ENCODE data around the gene FADS3. TPM values are rescaled to one million over a fixed set of nuclear protein-coding genes. Genes with fewer than 3 reads are reported as not detected.
A peak's percentile ranks its signal among the peaks of the same experiment; 100 is the strongest.

The FADS3 gene
- total and polyA plus RNA-seq, 9 of the 15 experiments (the other 6 are each of a cell fraction or from before 2014, with no cell fraction given): 0.97 to 148 (median 92.7) TPM

- H3K27ac ChIP-seq (ENCODE audit: extremely low read depth, low read depth, low read length): peak overlapping the region; percentile 100
- BruUV-seq (replicated peaks): no TSS peak
- H3K4me3 ChIP-seq: no peak overlapping the region
- ChIA-PET POLR2A (interaction anchor here (1.2 to 2.3 kb wide), 5 partner anchors 9 to 21 kb away, joined by 3 to 8 read pairs (median 7); no protein-coding TSS in a partner anchor), CTCF (ENCODE audit: low intra/inter-chr PET ratio) (no interaction called here)
- H2AFZ ChIP-seq (ENCODE audit: low read depth, low read length): no peak overlapping the region
- no peaks in the 10 kb centered on the region for H4K20me1 ChIP-seq (replicated peaks; ENCODE audit: control insufficient read depth, insufficient read depth, low read length)
- no peaks in the 10 kb centered on the region for H3K27me3 ChIP-seq (ENCODE audit: control insufficient read depth in 2 of 2, insufficient read depth in 2 of 2, low read length in 2 of 2)
- TF ChIP-seq, protein P1, sequence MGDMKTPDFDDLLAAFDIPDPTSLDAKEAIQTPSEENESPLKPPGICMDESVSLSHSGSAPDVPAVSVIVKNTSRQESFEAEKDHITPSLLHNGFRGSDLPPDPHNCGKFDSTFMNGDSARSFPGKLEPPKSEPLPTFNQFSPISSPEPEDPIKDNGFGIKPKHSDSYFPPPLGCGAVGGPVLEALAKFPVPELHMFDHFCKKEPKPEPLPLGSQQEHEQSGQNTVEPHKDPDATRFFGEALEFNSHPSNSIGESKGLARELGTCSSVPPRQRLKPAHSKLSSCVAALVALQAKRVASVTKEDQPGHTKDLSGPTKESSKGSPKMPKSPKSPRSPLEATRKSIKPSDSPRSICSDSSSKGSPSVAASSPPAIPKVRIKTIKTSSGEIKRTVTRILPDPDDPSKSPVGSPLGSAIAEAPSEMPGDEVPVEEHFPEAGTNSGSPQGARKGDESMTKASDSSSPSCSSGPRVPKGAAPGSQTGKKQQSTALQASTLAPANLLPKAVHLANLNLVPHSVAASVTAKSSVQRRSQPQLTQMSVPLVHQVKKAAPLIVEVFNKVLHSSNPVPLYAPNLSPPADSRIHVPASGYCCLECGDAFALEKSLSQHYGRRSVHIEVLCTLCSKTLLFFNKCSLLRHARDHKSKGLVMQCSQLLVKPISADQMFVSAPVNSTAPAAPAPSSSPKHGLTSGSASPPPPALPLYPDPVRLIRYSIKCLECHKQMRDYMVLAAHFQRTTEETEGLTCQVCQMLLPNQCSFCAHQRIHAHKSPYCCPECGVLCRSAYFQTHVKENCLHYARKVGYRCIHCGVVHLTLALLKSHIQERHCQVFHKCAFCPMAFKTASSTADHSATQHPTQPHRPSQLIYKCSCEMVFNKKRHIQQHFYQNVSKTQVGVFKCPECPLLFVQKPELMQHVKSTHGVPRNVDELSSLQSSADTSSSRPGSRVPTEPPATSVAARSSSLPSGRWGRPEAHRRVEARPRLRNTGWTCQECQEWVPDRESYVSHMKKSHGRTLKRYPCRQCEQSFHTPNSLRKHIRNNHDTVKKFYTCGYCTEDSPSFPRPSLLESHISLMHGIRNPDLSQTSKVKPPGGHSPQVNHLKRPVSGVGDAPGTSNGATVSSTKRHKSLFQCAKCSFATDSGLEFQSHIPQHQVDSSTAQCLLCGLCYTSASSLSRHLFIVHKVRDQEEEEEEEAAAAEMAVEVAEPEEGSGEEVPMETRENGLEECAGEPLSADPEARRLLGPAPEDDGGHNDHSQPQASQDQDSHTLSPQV (IDR thresholded peaks at IDR 0.05): peak; percentile 14
- TF ChIP-seq, protein P2, sequence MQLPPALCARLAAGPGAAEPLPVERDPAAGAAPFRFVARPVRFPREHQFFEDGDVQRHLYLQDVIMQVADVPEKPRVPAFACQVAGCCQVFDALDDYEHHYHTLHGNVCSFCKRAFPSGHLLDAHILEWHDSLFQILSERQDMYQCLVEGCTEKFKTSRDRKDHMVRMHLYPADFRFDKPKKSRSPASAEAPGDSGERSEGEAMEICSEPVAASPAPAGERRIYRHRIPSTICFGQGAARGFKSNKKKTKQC (CRISPR knock-in tag; IDR thresholded peaks at IDR 0.05): 0 out of 2 replicates have a peak, but pooled peaks have one; percentile 11
- TF ChIP-seq GATAD2B (IDR thresholded peaks at IDR 0.05; ENCODE audit: borderline replicate concordance): no peak
- no peak for TF ChIP-seq JUNB (CRISPR knock-in tag; conservative IDR thresholded peaks at IDR 0.05)
- no peak for TF ChIP-seq ZNF316 (IDR thresholded peaks at IDR 0.05)
- no peak for TF ChIP-seq THAP12 (CRISPR knock-in tag; IDR thresholded peaks at IDR 0.05)
- TF ChIP-seq ZNF197 (CRISPR knock-in tag; IDR thresholded peaks at IDR 0.05; ENCODE audit: low read depth): 0 out of 2 replicates have a peak, but pooled peaks have one; percentile 0
- DNase-seq (ENCODE audit: extremely low read depth in 1 of 4, low spot score in 3 of 4) (no peak), FAIRE-seq (no peak), ATAC-seq (no peak)
- in situ Hi-C loops (cut with MboI): no loop called here
- intact Hi-C loops (cut with micrococcal nuclease): no loop called here
- H3K9me1 ChIP-seq (ENCODE audit: control insufficient read depth, insufficient read depth, low read length): peaks cover 12% of the 10 kb centered on the region
- H3K4me1 ChIP-seq (replicated peaks in 1 of 2; ENCODE audit: control insufficient read depth in 2 of 2, insufficient read depth in 2 of 2, low read length in 2 of 2): peaks cover 51 to 63% of the 10 kb centered on the region in 2 experiments
- H3K4me2 ChIP-seq (ENCODE audit: insufficient read depth, low read length): peak overlapping the region; percentile 73; the same call in 1 of the 2 replicates
- H3K9ac ChIP-seq (ENCODE audit: insufficient read depth in 1 of 2, low read depth in 2 of 2, low read length in 2 of 2): peak overlapping the region; percentile 86 to 93
- no peaks in the 10 kb centered on the region for H3K36me3 ChIP-seq (ENCODE audit: control insufficient read depth, insufficient read depth, low read length)
- 70% methylated on average over 11 of the region's 11 CpGs for WGBS (ENCODE audit: insufficient coverage, low coverage, missing lambda C conversion rate)
- peaks cover 36% of the 10 kb centered on the region; the same call in 2 of the 3 replicates for H3K79me2 ChIP-seq (ENCODE audit: control insufficient read depth, insufficient read depth, low read length)
- H3K9me3 ChIP-seq (replicated peaks; ENCODE audit: control insufficient read depth, insufficient read depth, low read depth, low read length): no peaks in the 10 kb centered on the region
Measured at GRCh38 chr11:61833471-61833870, 57.9 kb downstream of the FADS3 start.

Measured in K562 (cell line).